GM12872 (cell line): Measurements from ENCODE around the gene EPYC.

Source experiments
- CTCF ChIP-seq: IDR thresholded peaks from 3 replicates; pipeline ENCODE4 v1.5.1; 2011; ENCODE audit warnings: low read depth, mild to moderate bottlenecking, low read length, moderate library complexity; ENCODE audit not compliant: insufficient read depth

EPYC gene

GRCh38 chr12:91004872-91005271 is at the start of gene EPYC:
EPYC (minus strand) TSS chr12:91004972; CDS start chr12:91002565, 2,407 bp downstream.
- TF ChIP-seq CTCF, result no peak

- TF ChIP-seq CTCF, result no peak
Measured at GRCh38 chr12:91053951-91054715, 49.4 kb upstream of the EPYC start.

- no peak for TF ChIP-seq CTCF
Measured at GRCh38 chr12:91052026-91052425, 47.3 kb upstream of the EPYC start.

- no peak for TF ChIP-seq CTCF
Measured at GRCh38 chr12:91044586-91044985, 39.8 kb upstream of the EPYC start.

- TF ChIP-seq CTCF, result no peak
Measured at GRCh38 chr12:91043408-91043807, 38.6 kb upstream of the EPYC start.

GRCh38 chr12:91040096-91040755 is 35.5 kb upstream of the EPYC start:
- no peak for TF ChIP-seq CTCF

GRCh38 chr12:91037276-91037675 is 32.5 kb upstream of the EPYC start:
- TF ChIP-seq CTCF, result no peak
